ENCODE data around the gene IDE. TPM values are rescaled to one million over a fixed set of nuclear protein-coding genes. Genes with fewer than 3 reads are reported as not detected.

The IDE gene
- total and polyA plus RNA-seq, 2 experiments from 2014 or later: 18.6 to 26.4 TPM

GRCh38 chr10:92418221-92418620 lies 155.7 kb downstream of the IDE start:
- 58 to 67% methylated on average over 2 of the region's 2 CpGs for WGBS, 2 experiments (ENCODE audit: low coverage in 1 of 2, low lambda C conversion rate in 2 of 2, missing lambda C conversion rate in 2 of 2)
- Histone ChIP-seq H3K4me1 (ENCODE audit: insufficient read depth) (no peaks in the 10 kb centered on the region), H4K20me1 (ENCODE audit: insufficient read depth) (no peaks in the 10 kb centered on the region), H2AFZ (no peak overlapping the region), H3K9me2 (ENCODE audit: insufficient read depth) (no peaks in the 10 kb centered on the region), H3F3A (ENCODE audit: insufficient read depth) (no peaks in the 10 kb centered on the region), H3K4me3 (no peak overlapping the region), H3K36me3 (ENCODE audit: low read depth) (no peaks in the 10 kb centered on the region), H3K9me3 (ENCODE audit: low read depth) (no peaks in the 10 kb centered on the region), H3K4me2 (ENCODE audit: unreplicated experiment) (no peak overlapping the region), H3K79me2 (ENCODE audit: insufficient read depth) (no peaks in the 10 kb centered on the region), H3K9ac (no peak overlapping the region), H3K27me3 (replicated peaks; ENCODE audit: insufficient read depth) (peaks cover 6% of the 10 kb centered on the region; the same call in 1 of the 2 replicates), H3K27ac (no peak overlapping the region)
- in situ Hi-C loops (cut with MboI): no loop called here
- no peak for DNase-seq
- TF ChIP-seq EZH2 (IDR thresholded peaks at IDR 0.05; ENCODE audit: insufficient read depth, poor library complexity, severe bottlenecking) (no peak), EZH2phosphoT487 (IDR thresholded peaks at IDR 0.05; ENCODE audit: insufficient read depth, low read depth) (no peak)

- peaks cover 7% of the 10 kb centered on the region for H3K27me3 ChIP-seq (replicated peaks; ENCODE audit: insufficient read depth)
- H3K9me3 ChIP-seq (ENCODE audit: low read depth): no peaks in the 10 kb centered on the region
- no peaks in the 10 kb centered on the region for H3K9me2 ChIP-seq (ENCODE audit: insufficient read depth)
- H3K4me2 ChIP-seq (ENCODE audit: unreplicated experiment): no peak overlapping the region
- H3K79me2 ChIP-seq (ENCODE audit: insufficient read depth): no peaks in the 10 kb centered on the region
- no peak overlapping the region for H2AFZ ChIP-seq
- H3K9ac ChIP-seq: no peak overlapping the region
- TF ChIP-seq EZH2 (IDR thresholded peaks at IDR 0.05; ENCODE audit: insufficient read depth, poor library complexity, severe bottlenecking) (no peak), EZH2phosphoT487 (IDR thresholded peaks at IDR 0.05; ENCODE audit: insufficient read depth, low read depth) (no peak)
- H3K4me1 ChIP-seq (ENCODE audit: insufficient read depth): no peaks in the 10 kb centered on the region
- no peaks in the 10 kb centered on the region for H3K36me3 ChIP-seq (ENCODE audit: low read depth)
- no peak for DNase-seq
- H4K20me1 ChIP-seq (ENCODE audit: insufficient read depth): no peaks in the 10 kb centered on the region
- H3F3A ChIP-seq (ENCODE audit: insufficient read depth): no peaks in the 10 kb centered on the region
- H3K4me3 ChIP-seq: no peak overlapping the region
- in situ Hi-C loops (cut with MboI): no loop called here
- H3K27ac ChIP-seq: no peak overlapping the region
- WGBS, 2 experiments (ENCODE audit: low coverage in 1 of 2, low lambda C conversion rate in 2 of 2, missing lambda C conversion rate in 2 of 2): 93 to 99% methylated on average over 4 of the region's 4 CpGs
Measured at GRCh38 chr10:92413519-92413918, 160.4 kb downstream of the IDE start.

DNA sequence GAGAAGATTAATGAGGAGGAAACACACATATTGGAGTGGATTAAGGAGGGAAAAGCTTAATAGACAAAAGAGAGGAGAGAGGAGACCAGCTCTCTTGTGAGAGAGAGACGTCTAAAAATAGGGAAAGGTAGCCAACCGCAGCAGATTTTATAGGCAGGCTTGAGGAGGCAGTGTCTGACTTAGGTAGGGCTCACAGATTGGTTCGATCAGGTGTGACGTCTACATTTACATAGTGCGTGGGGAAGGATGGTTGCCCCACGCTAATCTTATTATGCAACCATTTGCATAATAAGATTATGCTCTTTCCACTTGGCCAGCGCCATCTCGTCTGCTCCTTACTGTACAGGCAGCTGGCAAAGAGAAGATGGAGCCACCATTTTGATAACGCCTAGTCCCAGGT lies 160.9 kb downstream of the IDE start:
- Histone ChIP-seq H3K36me3 (ENCODE audit: low read depth) (no peaks in the 10 kb centered on the region), H2AFZ (no peak overlapping the region), H3K79me2 (ENCODE audit: insufficient read depth) (no peaks in the 10 kb centered on the region), H3K9me2 (ENCODE audit: insufficient read depth) (no peaks in the 10 kb centered on the region), H4K20me1 (ENCODE audit: insufficient read depth) (no peaks in the 10 kb centered on the region), H3K9ac (no peak overlapping the region), H3K4me2 (ENCODE audit: unreplicated experiment) (no peak overlapping the region), H3F3A (ENCODE audit: insufficient read depth) (no peaks in the 10 kb centered on the region), H3K4me1 (ENCODE audit: insufficient read depth) (no peaks in the 10 kb centered on the region), H3K27ac (no peak overlapping the region), H3K4me3 (no peak overlapping the region), H3K27me3 (replicated peaks; ENCODE audit: insufficient read depth) (peaks cover 7% of the 10 kb centered on the region), H3K9me3 (ENCODE audit: low read depth) (no peaks in the 10 kb centered on the region)
- WGBS, 2 experiments (ENCODE audit: low coverage in 1 of 2, low lambda C conversion rate in 2 of 2, missing lambda C conversion rate in 2 of 2): 76 to 82% methylated on average over 9 of the region's 9 CpGs
- DNase-seq: no peak
- TF ChIP-seq EZH2phosphoT487 (IDR thresholded peaks at IDR 0.05; ENCODE audit: insufficient read depth, low read depth) (no peak), EZH2 (IDR thresholded peaks at IDR 0.05; ENCODE audit: insufficient read depth, poor library complexity, severe bottlenecking) (no peak)
- in situ Hi-C loops (cut with MboI): no loop called here

- Histone ChIP-seq H3K9me2 (ENCODE audit: insufficient read depth) (no peaks in the 10 kb centered on the region), H3K36me3 (ENCODE audit: low read depth) (no peaks in the 10 kb centered on the region), H2AFZ (no peak overlapping the region), H3K4me2 (ENCODE audit: unreplicated experiment) (no peak overlapping the region), H3K9ac (no peak overlapping the region), H3K27ac (no peak overlapping the region), H4K20me1 (ENCODE audit: insufficient read depth) (no peaks in the 10 kb centered on the region), H3K79me2 (ENCODE audit: insufficient read depth) (no peaks in the 10 kb centered on the region), H3K4me1 (ENCODE audit: insufficient read depth) (no peaks in the 10 kb centered on the region), H3K4me3 (no peak overlapping the region), H3K27me3 (replicated peaks; ENCODE audit: insufficient read depth) (peaks cover 7% of the 10 kb centered on the region), H3F3A (ENCODE audit: insufficient read depth) (no peaks in the 10 kb centered on the region), H3K9me3 (ENCODE audit: low read depth) (no peaks in the 10 kb centered on the region)
- TF ChIP-seq EZH2phosphoT487 (IDR thresholded peaks at IDR 0.05; ENCODE audit: insufficient read depth, low read depth) (no peak), EZH2 (IDR thresholded peaks at IDR 0.05; ENCODE audit: insufficient read depth, poor library complexity, severe bottlenecking) (no peak)
- no peak for DNase-seq
- in situ Hi-C loops (cut with MboI): no loop called here
- WGBS, 2 experiments (ENCODE audit: low coverage in 1 of 2, low lambda C conversion rate in 2 of 2, missing lambda C conversion rate in 2 of 2): 60% methylated on average over 8 of the region's 8 CpGs
Measured at GRCh38 chr10:92411406-92411805, 162.5 kb downstream of the IDE start.

GRCh38 chr10:92410501-92410900 lies 163.4 kb downstream of the IDE start:
- 66 to 72% methylated on average over 2 of the region's 2 CpGs for WGBS, 2 experiments (ENCODE audit: low coverage in 1 of 2, low lambda C conversion rate in 2 of 2, missing lambda C conversion rate in 2 of 2)
- no peaks in the 10 kb centered on the region for H3K4me1 ChIP-seq (ENCODE audit: insufficient read depth)
- in situ Hi-C loops (cut with MboI): no loop called here
- H3K79me2 ChIP-seq (ENCODE audit: insufficient read depth): no peaks in the 10 kb centered on the region
- H3K9ac ChIP-seq: no peak overlapping the region
- H3K9me2 ChIP-seq (ENCODE audit: insufficient read depth): no peaks in the 10 kb centered on the region
- H3K36me3 ChIP-seq (ENCODE audit: low read depth): no peaks in the 10 kb centered on the region
- no peak overlapping the region for H3K4me3 ChIP-seq
- TF ChIP-seq EZH2 (IDR thresholded peaks at IDR 0.05; ENCODE audit: insufficient read depth, poor library complexity, severe bottlenecking) (no peak), EZH2phosphoT487 (IDR thresholded peaks at IDR 0.05; ENCODE audit: insufficient read depth, low read depth) (no peak)
- peaks cover 7% of the 10 kb centered on the region for H3K27me3 ChIP-seq (replicated peaks; ENCODE audit: insufficient read depth)
- no peak overlapping the region for H3K4me2 ChIP-seq (ENCODE audit: unreplicated experiment)
- no peaks in the 10 kb centered on the region for H4K20me1 ChIP-seq (ENCODE audit: insufficient read depth)
- H2AFZ ChIP-seq: no peak overlapping the region
- no peak for DNase-seq
- no peaks in the 10 kb centered on the region for H3K9me3 ChIP-seq (ENCODE audit: low read depth)
- no peak overlapping the region for H3K27ac ChIP-seq
- no peaks in the 10 kb centered on the region for H3F3A ChIP-seq (ENCODE audit: insufficient read depth)

Measured in GM23248 (cell line).